Activated T-cell treated with anti-CD3 and anti-CD28 coated beads, Interleukin-2, amount 50 U/mL, for 24 hours (primary cell): Measurements from ENCODE around the gene SLC19A3.
"Not testable (repeated sequence)": the region's sequence is repeated elsewhere in the genome, so short reads cannot be mapped to it uniquely, and the experiment has no call there.

ENCODE experiments used
- DNase-seq: peaks from one replicate; pipeline ENCODE4 v3.0.0-alpha.2; 2020
- H3K27ac Mint-ChIP-seq: 2 replicates; pipeline ENCODE4 v1.8.0; 2020; ENCODE audit warnings: mild to moderate bottlenecking, mixed read lengths
- H3K27me3 Mint-ChIP-seq: 2 replicates; pipeline ENCODE4 v1.8.0; 2020; ENCODE audit warnings: mixed read lengths
- H3K36me3 Mint-ChIP-seq: 2 replicates; pipeline ENCODE4 v1.8.0; 2020; ENCODE audit warnings: low read depth, mixed read lengths
- H3K4me1 Mint-ChIP-seq: 2 replicates; pipeline ENCODE4 v1.8.0; 2020; ENCODE audit warnings: low read depth, mixed read lengths
- H3K4me3 Mint-ChIP-seq: 2 replicates; pipeline ENCODE4 v1.8.0; 2020; ENCODE audit warnings: mild to moderate bottlenecking, moderate library complexity, mixed read lengths
- H3K9me3 Mint-ChIP-seq: 2 replicates; pipeline ENCODE4 v1.8.0; 2020; ENCODE audit warnings: mixed read lengths

The SLC19A3 gene

GRCh38 chr2:227717687-227718567 is at the start of gene SLC19A3:
SLC19A3 (minus strand) TSS chr2:227718028; CDS start chr2:227702318, 15,710 bp downstream.
- DNase-seq = peak; percentile 31

GRCh38 chr2:227766373-227766883 is 48.6 kb upstream of the SLC19A3 start:
- no peaks in the 10 kb centered on the region for H3K36me3 Mint-ChIP-seq
- no peak overlapping the region for H3K27ac Mint-ChIP-seq
- DNase-seq = peak; percentile 74
- no peaks in the 10 kb centered on the region for H3K9me3 Mint-ChIP-seq
- H3K27me3 Mint-ChIP-seq = peaks cover 2% of the 10 kb centered on the region
- no peak overlapping the region for H3K4me3 Mint-ChIP-seq
- H3K4me1 Mint-ChIP-seq = peaks cover 1% of the 10 kb centered on the region

More at GRCh38 chr2:227717687-227718567, at the start of gene SLC19A3:
- Mint-ChIP-seq H3K36me3 (no peaks in the 10 kb centered on the region), H3K27ac (no peak within 1 kb of the TSS), H3K9me3 (no peaks in the 10 kb centered on the region), H3K27me3 (peaks cover 32% of the 10 kb centered on the region), H3K4me3 (no peak within 1 kb of the TSS), H3K4me1 (peaks cover 2% of the 10 kb centered on the region)

GRCh38 chr2:227765788-227766372 is 48.1 kb upstream of the SLC19A3 start:
- Mint-ChIP-seq H3K27ac (no peak overlapping the region), H3K27me3 (peaks cover 2% of the 10 kb centered on the region), H3K4me3 (no peak overlapping the region), H3K36me3 (no peaks in the 10 kb centered on the region), H3K9me3 (no peaks in the 10 kb centered on the region), H3K4me1 (peaks cover 1% of the 10 kb centered on the region)
- no peak for DNase-seq

- DNase-seq = no peak
- no peak overlapping the region for H3K4me3 Mint-ChIP-seq
- H3K27me3 Mint-ChIP-seq = peaks cover 2% of the 10 kb centered on the region
- no peak overlapping the region for H3K27ac Mint-ChIP-seq
- H3K4me1 Mint-ChIP-seq = peaks cover 1% of the 10 kb centered on the region
- no peaks in the 10 kb centered on the region for H3K9me3 Mint-ChIP-seq
- no peaks in the 10 kb centered on the region for H3K36me3 Mint-ChIP-seq
Observed at GRCh38 chr2:227761740-227762476, 44.1 kb upstream of the SLC19A3 start.

GRCh38 chr2:227759411-227760118 is 41.7 kb upstream of the SLC19A3 start:
- Mint-ChIP-seq H3K4me3 (no peak overlapping the region), H3K9me3 (no peaks in the 10 kb centered on the region), H3K27me3 (peaks cover 4% of the 10 kb centered on the region), H3K4me1 (no peaks in the 10 kb centered on the region), H3K36me3 (no peaks in the 10 kb centered on the region), H3K27ac (no peak overlapping the region)
- no peak for DNase-seq

GRCh38 chr2:227756261-227756660 is 38.4 kb upstream of the SLC19A3 start:
- not testable (repeated sequence) for H3K36me3 Mint-ChIP-seq, H3K4me3 Mint-ChIP-seq, DNase-seq, H3K27ac Mint-ChIP-seq, H3K4me1 Mint-ChIP-seq, H3K27me3 Mint-ChIP-seq, H3K9me3 Mint-ChIP-seq

- H3K4me1 Mint-ChIP-seq = no peaks in the 10 kb centered on the region
- no peak overlapping the region for H3K27ac Mint-ChIP-seq
- H3K36me3 Mint-ChIP-seq = no peaks in the 10 kb centered on the region
- no peaks in the 10 kb centered on the region for H3K9me3 Mint-ChIP-seq
- H3K27me3 Mint-ChIP-seq = peaks cover 6% of the 10 kb centered on the region
- no peak overlapping the region for H3K4me3 Mint-ChIP-seq
- no peak for DNase-seq
Observed at GRCh38 chr2:227748079-227748478, 30.3 kb upstream of the SLC19A3 start.

- H3K27me3 Mint-ChIP-seq = peaks cover 6% of the 10 kb centered on the region
- H3K4me1 Mint-ChIP-seq = no peaks in the 10 kb centered on the region
- H3K4me3 Mint-ChIP-seq = no peak within 1 kb of the TSS
- DNase-seq = no peak
- H3K27ac Mint-ChIP-seq = no peak within 1 kb of the TSS
- H3K36me3 Mint-ChIP-seq = no peaks in the 10 kb centered on the region
- H3K9me3 Mint-ChIP-seq = no peaks in the 10 kb centered on the region
Observed at GRCh38 chr2:227745594-227745993, 27.8 kb upstream of the SLC19A3 start, which contains the start of gene SCYGR8. SCYGR8 (plus strand) TSS chr2:227745894; CDS start chr2:227745894, 0 bp downstream.

GRCh38 chr2:227740705-227741104 is 22.9 kb upstream of the SLC19A3 start:
- H3K4me1 Mint-ChIP-seq, H3K36me3 Mint-ChIP-seq, H3K27me3 Mint-ChIP-seq, H3K4me3 Mint-ChIP-seq, DNase-seq, H3K9me3 Mint-ChIP-seq, H3K27ac Mint-ChIP-seq: not testable (repeated sequence)

GRCh38 chr2:227739351-227739750 is 21.5 kb upstream of the SLC19A3 start:
- H3K36me3 Mint-ChIP-seq = no peaks in the 10 kb centered on the region
- no peaks in the 10 kb centered on the region for H3K9me3 Mint-ChIP-seq
- DNase-seq = no peak
- no peak overlapping the region for H3K4me3 Mint-ChIP-seq
- no peaks in the 10 kb centered on the region for H3K4me1 Mint-ChIP-seq
- peaks cover 4% of the 10 kb centered on the region for H3K27me3 Mint-ChIP-seq
- H3K27ac Mint-ChIP-seq = no peak overlapping the region

GRCh38 chr2:227728035-227728434 is 10.2 kb upstream of the SLC19A3 start, which contains the start of gene SCYGR7:
SCYGR7 (plus strand) TSS chr2:227728335; CDS start chr2:227728335, 0 bp downstream.
- H3K27ac Mint-ChIP-seq = no peak within 1 kb of the TSS
- H3K4me1 Mint-ChIP-seq = no peaks in the 10 kb centered on the region
- no peak for DNase-seq
- H3K9me3 Mint-ChIP-seq = no peaks in the 10 kb centered on the region
- no peaks in the 10 kb centered on the region for H3K36me3 Mint-ChIP-seq
- no peak within 1 kb of the TSS for H3K4me3 Mint-ChIP-seq
- H3K27me3 Mint-ChIP-seq = peaks cover 28% of the 10 kb centered on the region

- DNase-seq = no peak
- Mint-ChIP-seq H3K4me3 (no peak within 1 kb of the TSS), H3K27me3 (peaks cover 29% of the 10 kb centered on the region), H3K36me3 (no peaks in the 10 kb centered on the region), H3K27ac (no peak within 1 kb of the TSS), H3K9me3 (no peaks in the 10 kb centered on the region), H3K4me1 (no peaks in the 10 kb centered on the region)
Observed at GRCh38 chr2:227724394-227725039, 6.7 kb upstream of the SLC19A3 start, which contains the start of gene SCYGR6. SCYGR6 (minus strand) TSS chr2:227724757; CDS start chr2:227724757, 0 bp downstream.

GRCh38 chr2:227722821-227723220 is 5.0 kb upstream of the SLC19A3 start:
- not testable (repeated sequence) for H3K36me3 Mint-ChIP-seq, H3K27ac Mint-ChIP-seq, H3K4me3 Mint-ChIP-seq, H3K9me3 Mint-ChIP-seq, DNase-seq, H3K4me1 Mint-ChIP-seq
- peaks cover 25% of the 10 kb centered on the region for H3K27me3 Mint-ChIP-seq
